GM12874 (cell line): ENCODE measurements around the gene SCAANT1.

ENCODE experiments used
- CTCF ChIP-seq: IDR thresholded peaks from 2 replicates; pipeline ENCODE4 v1.5.1; 2011; ENCODE audit warnings: low read depth, mild to moderate bottlenecking, control low read depth, low read length, moderate library complexity; ENCODE audit not compliant: insufficient read depth

The SCAANT1 gene

GRCh38 chr3:63864965-63865327 is 47.2 kb downstream of the SCAANT1 start:
- no peak for TF ChIP-seq CTCF

DNA sequence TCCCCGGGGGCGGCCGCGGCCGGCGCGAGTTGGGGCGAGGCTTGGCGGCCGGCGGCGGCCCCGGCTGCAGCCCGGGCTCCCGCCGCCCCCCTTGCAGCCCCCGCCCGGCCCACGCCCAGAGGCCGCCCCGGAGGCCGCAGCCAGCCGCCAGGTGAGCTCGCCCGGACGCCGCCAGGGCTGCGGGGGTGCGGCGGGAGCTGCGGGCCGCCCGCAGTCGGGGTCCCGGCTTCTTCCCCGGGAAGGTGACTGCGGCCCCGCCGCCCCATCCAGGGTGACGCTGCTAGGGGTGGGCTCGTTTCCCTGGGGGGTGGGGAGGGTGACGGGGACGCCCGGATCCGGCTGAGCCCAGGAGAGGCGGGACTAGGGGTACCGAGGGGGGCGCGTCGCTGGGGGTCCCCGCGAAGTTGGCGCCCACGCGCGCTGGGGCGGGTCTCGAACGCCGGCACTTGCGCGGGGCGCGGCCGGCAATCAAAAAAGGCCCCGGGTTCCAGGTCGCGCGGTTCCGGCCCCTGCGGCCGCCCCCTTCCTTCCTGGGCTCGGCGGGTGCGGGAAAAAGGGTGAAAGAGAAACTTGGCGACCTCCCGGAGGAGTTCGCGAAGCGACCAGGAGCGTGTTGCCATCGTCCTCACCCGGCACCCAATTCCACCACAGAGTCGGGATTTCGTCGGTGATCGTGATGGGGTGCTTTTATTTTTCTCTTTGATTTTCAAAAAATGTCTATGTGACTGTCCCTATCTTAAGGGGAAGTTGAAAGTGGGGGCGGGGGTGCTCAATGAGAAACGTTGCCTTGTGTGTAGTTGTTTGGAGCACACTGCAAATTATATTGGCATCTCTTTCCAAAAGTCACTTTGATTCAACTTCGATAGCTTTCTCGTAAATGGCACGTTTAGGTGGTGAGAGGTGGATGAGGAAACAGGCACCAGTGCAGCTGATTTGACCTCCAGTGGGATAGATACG is 47.9 kb downstream of the SCAANT1 start:
- TF ChIP-seq CTCF: no peak

- TF ChIP-seq CTCF: no peak
Observed at GRCh38 chr3:63863150-63864007, 48.8 kb downstream of the SCAANT1 start, which contains the start of the genes ATXN7 and THOC7. TSS of gene ATXN7 (plus strand) at chr3:63863867. CDS start at chr3:63912599, 48,732 bp downstream. TSS of gene THOC7 (minus strand) at chr3:63863805. CDS start at chr3:63863790, 15 bp downstream.

DNA sequence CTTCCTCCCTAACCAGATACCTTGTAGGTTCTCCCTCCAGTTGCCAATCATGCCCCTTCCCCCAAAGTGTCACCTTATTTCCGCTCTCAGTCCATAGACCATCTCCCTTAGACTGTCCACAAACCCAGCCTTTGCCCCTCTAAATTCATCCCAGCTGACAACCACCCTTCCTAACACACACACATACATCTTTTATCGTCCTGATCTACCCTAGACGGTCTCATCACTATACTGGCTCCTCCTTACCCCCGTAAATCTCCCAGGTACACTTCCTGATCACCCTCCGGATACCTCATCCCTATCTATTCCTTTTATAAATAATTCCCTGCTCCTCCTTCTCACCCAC is 49.4 kb downstream of the SCAANT1 start:
- no peak for TF ChIP-seq CTCF
